ENCODE measurements around the gene DSCAM. TPM values are rescaled to one million over a fixed set of nuclear protein-coding genes. Genes with fewer than 3 reads are reported as not detected.
A peak's percentile ranks its signal among the peaks of the same experiment; 100 is the strongest.

Gene DSCAM
- total and polyA plus RNA-seq, 3 donors from 2014 or later = 0.70 to 2.3 (median 2.0) TPM

DNA sequence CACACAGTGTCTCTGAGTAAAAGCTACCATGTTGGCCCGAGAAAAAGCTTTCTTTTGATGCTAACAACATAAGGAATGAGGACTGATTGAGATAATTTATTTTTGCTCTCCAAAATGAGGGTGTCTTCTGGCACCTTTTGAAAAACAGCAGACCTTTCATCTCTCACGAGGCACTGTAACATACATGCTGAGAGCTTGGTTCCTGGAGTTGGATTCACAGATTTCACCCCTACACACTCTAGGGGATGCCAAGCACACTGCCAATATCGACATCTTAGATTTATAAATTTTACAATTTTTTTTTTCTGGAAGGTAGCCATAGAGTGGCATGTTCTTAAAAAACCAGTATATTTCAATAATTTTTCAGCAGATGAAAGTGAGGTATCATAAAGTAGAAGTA is 408.3 kb downstream of the DSCAM start:
- TF ChIP-seq, protein P1, sequence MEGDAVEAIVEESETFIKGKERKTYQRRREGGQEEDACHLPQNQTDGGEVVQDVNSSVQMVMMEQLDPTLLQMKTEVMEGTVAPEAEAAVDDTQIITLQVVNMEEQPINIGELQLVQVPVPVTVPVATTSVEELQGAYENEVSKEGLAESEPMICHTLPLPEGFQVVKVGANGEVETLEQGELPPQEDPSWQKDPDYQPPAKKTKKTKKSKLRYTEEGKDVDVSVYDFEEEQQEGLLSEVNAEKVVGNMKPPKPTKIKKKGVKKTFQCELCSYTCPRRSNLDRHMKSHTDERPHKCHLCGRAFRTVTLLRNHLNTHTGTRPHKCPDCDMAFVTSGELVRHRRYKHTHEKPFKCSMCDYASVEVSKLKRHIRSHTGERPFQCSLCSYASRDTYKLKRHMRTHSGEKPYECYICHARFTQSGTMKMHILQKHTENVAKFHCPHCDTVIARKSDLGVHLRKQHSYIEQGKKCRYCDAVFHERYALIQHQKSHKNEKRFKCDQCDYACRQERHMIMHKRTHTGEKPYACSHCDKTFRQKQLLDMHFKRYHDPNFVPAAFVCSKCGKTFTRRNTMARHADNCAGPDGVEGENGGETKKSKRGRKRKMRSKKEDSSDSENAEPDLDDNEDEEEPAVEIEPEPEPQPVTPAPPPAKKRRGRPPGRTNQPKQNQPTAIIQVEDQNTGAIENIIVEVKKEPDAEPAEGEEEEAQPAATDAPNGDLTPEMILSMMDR (IDR thresholded peaks at IDR 0.05) = no peak
- no peak for TF ChIP-seq POLR2A (IDR thresholded peaks at IDR 0.05)
- Histone ChIP-seq H3K27me3 (no peaks in the 10 kb centered on the region), H3K4me3 (no peak overlapping the region), H3K4me1 (no peaks in the 10 kb centered on the region), H3K9me3 (no peaks in the 10 kb centered on the region), H3K27ac (no peak overlapping the region), H3K36me3 (ENCODE audit: low read depth, missing control alignments) (no peaks in the 10 kb centered on the region)
- intact Hi-C loops (cut with DNase I; ENCODE audit: low total_unique reads) = no loop called here
- WGBS, 2 donors = 86% methylated on average over 3 of the region's 3 CpGs
- DNase-seq = no peak

- H3K27ac ChIP-seq = no peak overlapping the region
- 79 to 88% methylated on average over 1 of the region's 1 CpG for WGBS, 2 donors
- H3K36me3 ChIP-seq (ENCODE audit: low read depth, missing control alignments) = no peaks in the 10 kb centered on the region
- no peak overlapping the region for H3K4me3 ChIP-seq
- H3K27me3 ChIP-seq = no peaks in the 10 kb centered on the region
- no peaks in the 10 kb centered on the region for H3K4me1 ChIP-seq
- TF ChIP-seq POLR2A (IDR thresholded peaks at IDR 0.05) = no peak
- TF ChIP-seq, protein P1 (IDR thresholded peaks at IDR 0.05) = no peak
- no peaks in the 10 kb centered on the region for H3K9me3 ChIP-seq
- DNase-seq = no peak
- intact Hi-C loops (cut with DNase I; ENCODE audit: low total_unique reads) = no loop called here
These were observed 410.7 kb downstream of the DSCAM start for GRCh38 chr21:40436261-40436660.

GRCh38 chr21:40433538-40433937 is 413.4 kb downstream of the DSCAM start:
- WGBS, 2 donors = 86 to 94% methylated on average over 2 of the region's 2 CpGs
- DNase-seq = no peak

DNA sequence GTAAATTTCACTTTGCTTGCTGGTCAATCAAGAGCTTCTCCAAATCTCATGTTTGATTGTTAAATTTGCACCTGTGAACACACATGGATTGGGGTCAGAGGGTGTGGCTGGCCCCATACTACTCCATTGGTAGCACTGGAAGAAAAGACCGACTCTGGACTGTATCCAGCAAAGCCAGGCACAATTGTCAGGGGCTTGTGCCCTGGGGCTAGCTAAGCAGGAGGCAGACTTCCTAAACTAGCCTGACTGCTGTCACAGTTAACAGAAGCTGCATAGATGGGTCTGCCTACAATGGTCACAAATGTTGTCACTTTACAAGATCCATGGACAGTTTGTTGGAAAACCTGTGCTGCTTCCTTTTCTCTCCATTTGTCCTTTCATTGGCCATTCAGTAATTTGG is 421.0 kb downstream of the DSCAM start:
- WGBS, 2 donors = 53 to 60% methylated on average over 1 of the region's 1 CpG
- Histone ChIP-seq H3K9me3 (no peaks in the 10 kb centered on the region), H3K27me3 (no peaks in the 10 kb centered on the region), H3K4me1 (no peaks in the 10 kb centered on the region), H3K4me3 (no peak overlapping the region), H3K27ac (no peak overlapping the region), H3K36me3 (ENCODE audit: low read depth, missing control alignments) (no peaks in the 10 kb centered on the region)
- TF ChIP-seq, protein P1 (IDR thresholded peaks at IDR 0.05) = no peak
- no peak for TF ChIP-seq POLR2A (IDR thresholded peaks at IDR 0.05)
- DNase-seq = no peak
- intact Hi-C loops (cut with DNase I; ENCODE audit: low total_unique reads) = no loop called here

More at GRCh38 chr21:40433538-40433937, 413.4 kb downstream of the DSCAM start:
- Histone ChIP-seq H3K4me1 (no peaks in the 10 kb centered on the region), H3K4me3 (no peak overlapping the region), H3K9me3 (no peaks in the 10 kb centered on the region), H3K27me3 (no peaks in the 10 kb centered on the region), H3K36me3 (ENCODE audit: low read depth, missing control alignments) (no peaks in the 10 kb centered on the region), H3K27ac (no peak overlapping the region)
- intact Hi-C loops (cut with DNase I; ENCODE audit: low total_unique reads) = no loop called here
- TF ChIP-seq, protein P1 (IDR thresholded peaks at IDR 0.05) = no peak
- TF ChIP-seq POLR2A (IDR thresholded peaks at IDR 0.05) = no peak

- peak; percentile 71 for DNase-seq
- 50 to 52% methylated on average over 12 of the region's 12 CpGs for WGBS, 2 donors
- TF ChIP-seq POLR2A (IDR thresholded peaks at IDR 0.05) = no peak
- TF ChIP-seq, protein P1 (IDR thresholded peaks at IDR 0.05) = no peak
- Histone ChIP-seq H3K27me3 (no peaks in the 10 kb centered on the region), H3K27ac (no peak overlapping the region), H3K4me3 (peak overlapping the region; percentile 4 to 33), H3K9me3 (no peaks in the 10 kb centered on the region), H3K36me3 (ENCODE audit: low read depth, missing control alignments) (no peaks in the 10 kb centered on the region), H3K4me1 (no peaks in the 10 kb centered on the region)
- intact Hi-C loops (cut with DNase I; ENCODE audit: low total_unique reads) = no loop called here
These were observed 423.9 kb downstream of the DSCAM start for GRCh38 chr21:40422896-40423635.
